Stimulated activated CD4-positive, alpha-beta T cell treated with anti-CD3 and anti-CD28 coated beads, Interleukin-4, amount 100 ng/mL, for 1 hour (primary cell): Measurements from ENCODE around the gene EEF1A2.

Experiments
- DNase-seq: peaks from one replicate; pipeline ENCODE4 v3.0.0-alpha.2; 2020

EEF1A2 gene

GRCh38 chr20:63447320-63447719 lies 51.6 kb downstream of the EEF1A2 start:
- DNase-seq = no peak

GRCh38 chr20:63446216-63447024 lies 52.5 kb downstream of the EEF1A2 start:
- DNase-seq = no peak

- no peak for DNase-seq
These were observed 53.7 kb downstream of the EEF1A2 start for GRCh38 chr20:63445075-63445734.

- DNase-seq = no peak
These were observed 54.3 kb downstream of the EEF1A2 start for GRCh38 chr20:63444548-63444947.

GRCh38 chr20:63443606-63444395 lies 55.1 kb downstream of the EEF1A2 start:
- no peak for DNase-seq

GRCh38 chr20:63442100-63442493 lies 56.8 kb downstream of the EEF1A2 start:
- peak; percentile 68 for DNase-seq

GRCh38 chr20:63441136-63442099 lies 57.5 kb downstream of the EEF1A2 start:
- DNase-seq = peak; percentile 22

GRCh38 chr20:63440366-63440955 lies 58.4 kb downstream of the EEF1A2 start:
- DNase-seq = no peak

GRCh38 chr20:63439866-63440265 lies 59.0 kb downstream of the EEF1A2 start:
- DNase-seq = no peak

GRCh38 chr20:63438121-63438520 lies 60.8 kb downstream of the EEF1A2 start:
- no peak for DNase-seq
